Ramos (cell line): ENCODE measurements around the gene TRIM33.
"Not testable (repeated sequence)": the region's sequence is repeated elsewhere in the genome, so short reads cannot be mapped to it uniquely, and the experiment has no call there.

Experiments used
- in situ Hi-C: fragments of 300-500 bp; cut with MboI; formaldehyde crosslinking; loops from one replicate; pipeline ENCODE4 v1.14.3; 2022; ENCODE audit warnings: low sequenced_read_pairs; ENCODE audit not compliant: unreplicated experiment

Gene TRIM33

GRCh38 chr1:114470681-114471080 lies 40.3 kb downstream of the TRIM33 start:
- in situ Hi-C loops: no loop called here

- in situ Hi-C loops: no loop called here
Measured at GRCh38 chr1:114468710-114469468, 42.1 kb downstream of the TRIM33 start.

GRCh38 chr1:114468047-114468446 lies 43.0 kb downstream of the TRIM33 start:
- in situ Hi-C loops: no loop called here

GRCh38 chr1:114467491-114467890 lies 43.5 kb downstream of the TRIM33 start:
- in situ Hi-C loops: no loop called here

- in situ Hi-C loops: no loop called here
Measured at GRCh38 chr1:114466334-114467014, 44.5 kb downstream of the TRIM33 start.

- in situ Hi-C loops: no loop called here
Measured at GRCh38 chr1:114462963-114463362, 48.0 kb downstream of the TRIM33 start.

GRCh38 chr1:114462341-114462740 lies 48.7 kb downstream of the TRIM33 start:
- in situ Hi-C loops: no loop called here

- in situ Hi-C loops: no loop called here
Measured at GRCh38 chr1:114458237-114458777, 52.7 kb downstream of the TRIM33 start.

- in situ Hi-C loops: no loop called here
Measured at GRCh38 chr1:114457675-114458236, 53.2 kb downstream of the TRIM33 start.

- in situ Hi-C loops: no loop called here
Measured at GRCh38 chr1:114456586-114456985, 54.4 kb downstream of the TRIM33 start.

- in situ Hi-C loops: no loop called here
Measured at GRCh38 chr1:114455102-114455785, 55.8 kb downstream of the TRIM33 start.

GRCh38 chr1:114454539-114454938 lies 56.5 kb downstream of the TRIM33 start:
- in situ Hi-C loops: no loop called here

- in situ Hi-C loops: no loop called here
Measured at GRCh38 chr1:114453361-114453784, 57.6 kb downstream of the TRIM33 start.

GRCh38 chr1:114448370-114449036 lies 62.5 kb downstream of the TRIM33 start:
- in situ Hi-C loops: no loop called here

- in situ Hi-C loops: no loop called here
Measured at GRCh38 chr1:114446198-114446597, 64.8 kb downstream of the TRIM33 start.

GRCh38 chr1:114443226-114443625 lies 67.8 kb downstream of the TRIM33 start:
- in situ Hi-C loops: not testable (repeated sequence)

- in situ Hi-C loops: no loop called here
Measured at GRCh38 chr1:114441332-114441731, 69.7 kb downstream of the TRIM33 start.

GRCh38 chr1:114439369-114439768 lies 71.6 kb downstream of the TRIM33 start:
- in situ Hi-C loops: no loop called here

GRCh38 chr1:114437812-114438211 lies 73.2 kb downstream of the TRIM33 start:
- in situ Hi-C loops: no loop called here

GRCh38 chr1:114436799-114437198 lies 74.2 kb downstream of the TRIM33 start:
- in situ Hi-C loops: no loop called here
